DMS 273 (cell line): ENCODE data around the gene ABHD12.

Source experiments
- DNase-seq: peaks from one replicate; lab custom pipeline; 2025; ENCODE audit not compliant: unreplicated experiment; lab: John Stamatoyannopoulos, UW

ABHD12 gene

GRCh38 chr20:25258828-25259227 is 131.8 kb downstream of the ABHD12 start:
- no peak for DNase-seq

- DNase-seq, result no peak
These were observed 132.2 kb downstream of the ABHD12 start for GRCh38 chr20:25258476-25258805.

GRCh38 chr20:25257756-25258475 is 132.7 kb downstream of the ABHD12 start:
- no peak for DNase-seq

- DNase-seq, result no peak
These were observed 133.5 kb downstream of the ABHD12 start for GRCh38 chr20:25257130-25257529.

- no peak for DNase-seq
These were observed 134.3 kb downstream of the ABHD12 start for GRCh38 chr20:25256226-25256859.

GRCh38 chr20:25254986-25255680 is 135.5 kb downstream of the ABHD12 start:
- DNase-seq, result no peak

GRCh38 chr20:25254571-25254970 is 136.1 kb downstream of the ABHD12 start:
- no peak for DNase-seq

GRCh38 chr20:25253606-25254275 is 136.9 kb downstream of the ABHD12 start:
- no peak for DNase-seq

GRCh38 chr20:25252686-25253421 is 137.8 kb downstream of the ABHD12 start:
- DNase-seq, result no peak

GRCh38 chr20:25252230-25252651 is 138.4 kb downstream of the ABHD12 start:
- DNase-seq, result no peak

- no peak for DNase-seq
These were observed 139.1 kb downstream of the ABHD12 start for GRCh38 chr20:25251558-25251957.

- no peak for DNase-seq
These were observed 139.6 kb downstream of the ABHD12 start for GRCh38 chr20:25251019-25251418.

- peak; percentile 18 for DNase-seq
These were observed 140.1 kb downstream of the ABHD12 start for GRCh38 chr20:25250508-25250907.
